Mesodermal cell (in vitro differentiated cells): Measurements from ENCODE around the gene MARVELD3.
"Not testable (repeated sequence)": the region's sequence is repeated elsewhere in the genome, so short reads cannot be mapped to it uniquely, and the experiment has no call there.

Experiments used
- H3K27ac ChIP-seq: 2 replicates; pipeline ENCODE4 v1.7.0; 2013; ENCODE audit warnings: mild to moderate bottlenecking, low read depth, low read length, moderate library complexity; ENCODE audit not compliant: severe bottlenecking
- H3K36me3 ChIP-seq: 2 replicates; pipeline ENCODE4 v1.7.1; 2013; ENCODE audit warnings: mild to moderate bottlenecking, low read length, moderate library complexity; ENCODE audit not compliant: control insufficient read depth, insufficient read depth
- H3K4me1 ChIP-seq: one replicate; pipeline ENCODE4 v1.7.1; 2013; ENCODE audit warnings: mild to moderate bottlenecking, low read length; ENCODE audit not compliant: insufficient read depth, control insufficient read depth, poor library complexity, severe bottlenecking
- H3K4me3 ChIP-seq: 2 replicates; pipeline ENCODE4 v1.7.0; 2013; ENCODE audit warnings: low read length, control low read depth, mild to moderate bottlenecking; ENCODE audit not compliant: insufficient read depth, poor library complexity, severe bottlenecking; ENCODE audit errors: extremely low read depth
- H3K9me3 ChIP-seq: 2 replicates; pipeline ENCODE4 v1.7.1; 2013; ENCODE audit warnings: mild to moderate bottlenecking, low read length, moderate library complexity; ENCODE audit not compliant: control insufficient read depth
- WGBS, 2 experiments: methylation state at CpG; one replicate each; pipeline ENCODE4 v1.1.5; 2013; ENCODE audit warnings: missing lambda C conversion rate in 2 of 2; ENCODE audit not compliant: insufficient coverage in 2 of 2; 5-methylcytosine and 5-hydroxymethylcytosine counted together

The MARVELD3 gene

DNA sequence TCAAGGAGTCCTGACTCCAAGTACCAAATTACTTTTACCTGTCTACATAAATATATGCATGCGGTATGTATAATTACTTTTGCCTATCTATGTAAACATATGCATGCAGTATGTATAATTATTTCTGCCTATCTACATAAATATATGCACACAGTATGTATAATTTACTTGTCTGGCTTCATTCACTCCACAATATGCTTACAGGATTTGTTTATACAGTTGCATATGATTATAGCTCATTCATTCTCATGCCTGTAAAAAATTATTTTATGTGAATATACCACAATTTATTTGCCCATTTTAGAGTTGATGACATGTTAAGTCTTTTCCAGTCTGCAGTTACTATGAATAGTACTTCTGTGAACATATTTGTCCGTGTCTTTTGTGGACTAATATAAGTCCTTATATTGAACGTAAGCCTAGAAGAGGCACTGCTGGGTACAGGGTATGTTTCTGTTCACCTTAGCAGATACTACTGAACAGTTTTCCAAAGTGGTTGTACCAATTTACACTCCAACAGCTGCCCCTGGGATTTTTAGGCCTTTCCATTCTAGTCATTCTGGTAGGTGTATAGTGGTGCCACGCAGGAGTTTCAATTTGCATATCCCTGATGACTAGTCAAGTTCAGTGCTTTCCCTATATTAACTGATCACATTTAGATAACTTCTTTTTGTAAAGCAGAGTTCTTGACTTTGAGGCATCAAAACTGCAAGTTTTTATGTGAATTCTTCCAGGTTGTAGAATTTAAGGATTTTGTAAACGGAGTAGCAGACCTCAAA is 47.0 kb downstream of the MARVELD3 start:
- H3K36me3 ChIP-seq, result peaks cover 78% of the 10 kb centered on the region
- H3K4me3 ChIP-seq, result no peak overlapping the region
- no peaks in the 10 kb centered on the region for H3K9me3 ChIP-seq
- H3K27ac ChIP-seq, result no peak overlapping the region
- WGBS, 2 experiments, result 80 to 92% methylated on average over 1 to 2 of the region's 5 CpGs
- H3K4me1 ChIP-seq, result no peaks in the 10 kb centered on the region

- H3K36me3 ChIP-seq, result peaks cover 81% of the 10 kb centered on the region
Observed at GRCh38 chr16:71673582-71673973, 47.6 kb downstream of the MARVELD3 start.

DNA sequence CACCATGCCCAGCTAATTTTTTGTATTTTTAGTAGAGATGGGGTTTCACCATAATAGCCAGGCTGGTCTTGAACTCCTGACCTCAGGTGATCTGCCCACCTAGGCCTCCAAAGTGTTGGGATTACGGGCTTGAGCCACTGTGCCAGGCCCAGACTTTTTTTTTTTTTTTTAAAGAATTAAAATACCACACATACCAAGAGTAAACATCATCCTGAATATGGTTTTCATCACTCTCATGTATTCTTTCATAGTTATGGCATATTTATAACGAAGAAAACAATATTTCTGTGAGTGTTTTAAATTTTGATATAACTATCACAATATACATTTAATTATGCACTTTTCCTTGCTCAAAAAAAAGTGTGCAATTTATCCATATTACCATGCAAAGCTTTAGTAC is 48.2 kb downstream of the MARVELD3 start:
- H3K4me3 ChIP-seq, result no peak overlapping the region
- no peak overlapping the region for H3K27ac ChIP-seq
- peaks cover 83% of the 10 kb centered on the region for H3K36me3 ChIP-seq
- WGBS, 2 experiments, result no CpG with 5 or more reads among the region's 2 CpGs
- no peaks in the 10 kb centered on the region for H3K9me3 ChIP-seq
- no peaks in the 10 kb centered on the region for H3K4me1 ChIP-seq

More at GRCh38 chr16:71673582-71673973, 47.6 kb downstream of the MARVELD3 start:
- H3K4me3 ChIP-seq, result no peak overlapping the region
- WGBS, 2 experiments, result no CpG with 5 or more reads among the region's 1 CpG
- no peaks in the 10 kb centered on the region for H3K9me3 ChIP-seq
- no peak overlapping the region for H3K27ac ChIP-seq
- H3K4me1 ChIP-seq, result no peaks in the 10 kb centered on the region

- Histone ChIP-seq H3K36me3 (peaks cover 81% of the 10 kb centered on the region), H3K4me1 (no peaks in the 10 kb centered on the region), H3K4me3 (no peak overlapping the region), H3K27ac (no peak overlapping the region), H3K9me3 (no peaks in the 10 kb centered on the region)
- 78 to 100% methylated on average over 1 of the region's 3 CpGs for WGBS, 2 experiments
Observed at GRCh38 chr16:71675380-71675779, 49.4 kb downstream of the MARVELD3 start.

DNA sequence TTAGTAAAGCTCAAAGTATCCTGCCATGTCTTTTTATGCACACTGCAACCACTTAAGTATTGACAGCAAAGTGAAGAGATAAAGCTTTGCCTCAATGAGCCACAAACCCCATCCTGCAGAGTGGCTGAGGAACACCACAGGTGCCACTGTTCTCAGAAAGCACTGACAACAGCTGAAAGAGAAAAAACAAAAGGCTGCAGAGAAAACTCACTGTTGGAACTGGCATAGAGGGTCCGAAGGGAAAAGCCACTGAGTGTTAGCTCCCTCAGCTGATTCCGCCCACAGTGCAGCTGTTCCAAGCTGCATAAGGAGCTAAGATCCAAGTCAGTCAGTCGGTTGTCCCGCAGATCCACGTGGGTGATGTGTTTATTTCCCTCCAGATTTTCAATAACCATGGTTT is 50.3 kb downstream of the MARVELD3 start:
- Histone ChIP-seq H3K27ac (no peak overlapping the region), H3K9me3 (no peaks in the 10 kb centered on the region), H3K4me1 (no peaks in the 10 kb centered on the region), H3K36me3 (peaks cover 77% of the 10 kb centered on the region), H3K4me3 (no peak overlapping the region)
- 94 to 95% methylated on average over 2 of the region's 5 CpGs for WGBS, 2 experiments

DNA sequence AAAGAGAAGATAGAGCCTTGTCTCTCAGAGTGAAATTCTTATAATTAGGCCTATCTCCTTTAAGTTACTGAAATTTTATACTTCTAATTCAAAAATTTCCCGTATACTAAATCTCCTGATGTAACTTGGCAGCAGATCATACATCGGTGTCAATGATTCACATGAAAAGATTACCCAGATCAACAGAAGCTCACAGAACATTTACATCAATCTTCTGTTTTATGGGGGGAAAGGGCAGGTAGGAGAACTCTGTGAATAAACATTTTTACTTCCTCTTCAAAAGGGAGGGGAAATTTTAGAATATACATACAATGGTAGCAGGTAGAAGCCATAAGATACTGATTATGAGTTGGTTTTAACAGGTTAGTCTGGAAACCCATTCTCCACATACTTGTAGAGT is 55.4 kb downstream of the MARVELD3 start:
- no peaks in the 10 kb centered on the region for H3K9me3 ChIP-seq
- 100% methylated on average over 1 of the region's 2 CpGs; no CpG with 5 or more reads in 1 of the 2 experiments for WGBS, 2 experiments
- no peak overlapping the region for H3K4me3 ChIP-seq
- peaks cover 69% of the 10 kb centered on the region for H3K36me3 ChIP-seq
- no peak overlapping the region for H3K27ac ChIP-seq
- no peaks in the 10 kb centered on the region for H3K4me1 ChIP-seq

GRCh38 chr16:71684280-71684679 is 58.3 kb downstream of the MARVELD3 start:
- not testable (repeated sequence) for H3K4me3 ChIP-seq, H3K27ac ChIP-seq, H3K4me1 ChIP-seq, H3K9me3 ChIP-seq
- WGBS, 2 experiments, result 95 to 97% methylated on average over 10 to 12 of the region's 12 CpGs
- H3K36me3 ChIP-seq, result peaks cover 66% of the 10 kb centered on the region
